ENCODE measurements around the gene EDC4. TPM values are rescaled to one million over a fixed set of nuclear protein-coding genes. Genes with fewer than 3 reads are reported as not detected.

Gene EDC4
- total RNA-seq, 1 donor from 2014 or later: 64.8 TPM

GRCh38 chr16:67878232-67878631 is 5.4 kb downstream of the EDC4 start:
- Mint-ChIP-seq H3K4me3 (ENCODE audit: unreplicated experiment) (no peak overlapping the region), H3K4me1 (ENCODE audit: low read depth, unreplicated experiment) (peaks cover 18% of the 10 kb centered on the region), H3K27me3 (ENCODE audit: low read depth, unreplicated experiment) (no peaks in the 10 kb centered on the region), H3K27ac (ENCODE audit: unreplicated experiment) (no peak overlapping the region), H3K36me3 (ENCODE audit: low read depth, unreplicated experiment) (peaks cover 21% of the 10 kb centered on the region), H3K9me3 (ENCODE audit: unreplicated experiment) (no peaks in the 10 kb centered on the region)
- DNase-seq (ENCODE audit: low read depth): no peak
- H2AFZ ChIP-seq (ENCODE audit: low read depth, low read length): no peak overlapping the region
- no peak for FAIRE-seq
- H3K79me2 ChIP-seq (ENCODE audit: insufficient read depth, low read length): peaks cover 47% of the 10 kb centered on the region
- no peak for TF ChIP-seq CTCF (IDR thresholded peaks at IDR 0.05; ENCODE audit: insufficient read depth, low read depth, low read length)
- no peak for TF ChIP-seq EZH2 (IDR thresholded peaks at IDR 0.05; ENCODE audit: insufficient read depth, low read length)
- H3K9ac ChIP-seq (ENCODE audit: low read length): no peak overlapping the region
- peaks cover 76% of the 10 kb centered on the region for H4K20me1 ChIP-seq (ENCODE audit: insufficient read depth, low read length)
- no peak overlapping the region for H3K27ac ChIP-seq (ENCODE audit: low read depth, low read length)
- H3K4me3 ChIP-seq (ENCODE audit: insufficient read depth, low read depth, low read length): no peak overlapping the region
- no peaks in the 10 kb centered on the region for H3K9me3 ChIP-seq (ENCODE audit: insufficient read depth, low read depth, low read length)
- H3K4me1 ChIP-seq (ENCODE audit: insufficient read depth, low read length): peaks cover 10% of the 10 kb centered on the region
- H3K36me3 ChIP-seq (ENCODE audit: insufficient read depth, low read length): peaks cover 35% of the 10 kb centered on the region
- H3K4me2 ChIP-seq (ENCODE audit: low read length): no peak overlapping the region
- H3K27me3 ChIP-seq (ENCODE audit: insufficient read depth, low read length): no peaks in the 10 kb centered on the region

- TF ChIP-seq CTCF (IDR thresholded peaks at IDR 0.05; ENCODE audit: insufficient read depth, low read depth, low read length): no peak
- TF ChIP-seq EZH2 (IDR thresholded peaks at IDR 0.05; ENCODE audit: insufficient read depth, low read length): no peak
- no peak overlapping the region for H2AFZ ChIP-seq (ENCODE audit: low read depth, low read length)
- no peak overlapping the region for H3K27ac ChIP-seq (ENCODE audit: low read depth, low read length)
- no peak overlapping the region for H3K9ac ChIP-seq (ENCODE audit: low read length)
- Mint-ChIP-seq H3K36me3 (ENCODE audit: low read depth, unreplicated experiment) (peaks cover 23% of the 10 kb centered on the region), H3K27me3 (ENCODE audit: low read depth, unreplicated experiment) (no peaks in the 10 kb centered on the region), H3K9me3 (ENCODE audit: unreplicated experiment) (no peaks in the 10 kb centered on the region), H3K27ac (ENCODE audit: unreplicated experiment) (no peak overlapping the region), H3K4me3 (ENCODE audit: unreplicated experiment) (no peak overlapping the region), H3K4me1 (ENCODE audit: low read depth, unreplicated experiment) (peaks cover 19% of the 10 kb centered on the region)
- peaks cover 8% of the 10 kb centered on the region for H3K4me1 ChIP-seq (ENCODE audit: insufficient read depth, low read length)
- H3K36me3 ChIP-seq (ENCODE audit: insufficient read depth, low read length): peaks cover 38% of the 10 kb centered on the region
- peaks cover 41% of the 10 kb centered on the region for H3K79me2 ChIP-seq (ENCODE audit: insufficient read depth, low read length)
- FAIRE-seq (no peak), DNase-seq (ENCODE audit: low read depth) (no peak)
- H4K20me1 ChIP-seq (ENCODE audit: insufficient read depth, low read length): peaks cover 78% of the 10 kb centered on the region
- H3K4me2 ChIP-seq (ENCODE audit: low read length): no peak overlapping the region
- H3K4me3 ChIP-seq (ENCODE audit: insufficient read depth, low read depth, low read length): no peak overlapping the region
- H3K27me3 ChIP-seq (ENCODE audit: insufficient read depth, low read length): no peaks in the 10 kb centered on the region
- H3K9me3 ChIP-seq (ENCODE audit: insufficient read depth, low read depth, low read length): no peaks in the 10 kb centered on the region
Observed at GRCh38 chr16:67878846-67879245, 6.0 kb downstream of the EDC4 start.

GRCh38 chr16:67879462-67879861 is 6.6 kb downstream of the EDC4 start:
- Mint-ChIP-seq H3K27me3 (ENCODE audit: low read depth, unreplicated experiment) (no peaks in the 10 kb centered on the region), H3K9me3 (ENCODE audit: unreplicated experiment) (no peaks in the 10 kb centered on the region), H3K36me3 (ENCODE audit: low read depth, unreplicated experiment) (peaks cover 27% of the 10 kb centered on the region), H3K4me1 (ENCODE audit: low read depth, unreplicated experiment) (peaks cover 14% of the 10 kb centered on the region), H3K27ac (ENCODE audit: unreplicated experiment) (no peak overlapping the region), H3K4me3 (ENCODE audit: unreplicated experiment) (no peak overlapping the region)
- Histone ChIP-seq H3K4me2 (ENCODE audit: low read length) (no peak overlapping the region), H3K4me1 (ENCODE audit: insufficient read depth, low read length) (peaks cover 4% of the 10 kb centered on the region), H3K9ac (ENCODE audit: low read length) (no peak overlapping the region), H3K9me3 (ENCODE audit: insufficient read depth, low read depth, low read length) (no peaks in the 10 kb centered on the region), H3K36me3 (ENCODE audit: insufficient read depth, low read length) (peaks cover 38% of the 10 kb centered on the region), H3K79me2 (ENCODE audit: insufficient read depth, low read length) (peaks cover 35% of the 10 kb centered on the region), H2AFZ (ENCODE audit: low read depth, low read length) (no peak overlapping the region), H3K27ac (ENCODE audit: low read depth, low read length) (no peak overlapping the region), H4K20me1 (ENCODE audit: insufficient read depth, low read length) (peaks cover 78% of the 10 kb centered on the region), H3K27me3 (ENCODE audit: insufficient read depth, low read length) (no peaks in the 10 kb centered on the region), H3K4me3 (ENCODE audit: insufficient read depth, low read depth, low read length) (no peak overlapping the region)
- no peak for FAIRE-seq
- TF ChIP-seq EZH2 (IDR thresholded peaks at IDR 0.05; ENCODE audit: insufficient read depth, low read length) (no peak), CTCF (IDR thresholded peaks at IDR 0.05; ENCODE audit: insufficient read depth, low read depth, low read length) (no peak)
- no peak for DNase-seq (ENCODE audit: low read depth)
